ENCODE measurements around the gene CLK2. TPM values are rescaled to one million over a fixed set of nuclear protein-coding genes. Genes with fewer than 3 reads are reported as not detected.

Gene CLK2
- total and polyA plus RNA-seq, 9 of the 15 experiments (the other 6 are each of a cell fraction or from before 2014, with no cell fraction given), result 13.5 to 81.4 (median 39.6) TPM

- H3K27me3 ChIP-seq (ENCODE audit: control insufficient read depth in 2 of 2, insufficient read depth in 2 of 2, low read length in 2 of 2), result no peaks in the 10 kb centered on the region
- DNase-seq (ENCODE audit: extremely low read depth in 1 of 4, low spot score in 3 of 4) (peak in 2 of 4 experiments; percentile 43 to 57), ATAC-seq (no peak), FAIRE-seq (no peak)
- H3K4me2 ChIP-seq (ENCODE audit: insufficient read depth, low read length), result no peak overlapping the region
- ChIA-PET POLR2A (interaction anchor here (1.8 kb wide), 1 partner anchor 11 kb away, joined by 8 read pairs; the partner anchor contains the start of gene FDPS), CTCF (ENCODE audit: low intra/inter-chr PET ratio) (interaction anchor here (0.6 kb wide), 1 partner anchor 352 kb away, joined by 4 read pairs; no protein-coding TSS in a partner anchor)
- H3K4me1 ChIP-seq (replicated peaks in 1 of 2; ENCODE audit: control insufficient read depth in 2 of 2, insufficient read depth in 2 of 2, low read length in 2 of 2), result peaks cover 12 to 43% of the 10 kb centered on the region in 2 experiments; a peak in 4 of 5 replicates
- no peaks in the 10 kb centered on the region for H3K9me1 ChIP-seq (ENCODE audit: control insufficient read depth, insufficient read depth, low read length)
- H3K4me3 ChIP-seq, result no peak overlapping the region
- intact Hi-C loops (cut with micrococcal nuclease) (no loop called here), in situ Hi-C loops (cut with MboI) (no loop called here)
- no peak overlapping the region for H3K27ac ChIP-seq (ENCODE audit: extremely low read depth, low read depth, low read length)
- H3K9ac ChIP-seq (ENCODE audit: insufficient read depth in 1 of 2, low read depth in 2 of 2, low read length in 2 of 2), result peak overlapping the region in 1 of 2 experiments; percentile 6; a peak in 1 of 4 replicates
- no peaks in the 10 kb centered on the region for H3K9me3 ChIP-seq (replicated peaks; ENCODE audit: control insufficient read depth, insufficient read depth, low read depth, low read length)
- H3K36me3 ChIP-seq (ENCODE audit: control insufficient read depth, insufficient read depth, low read length), result peaks cover 45% of the 10 kb centered on the region
- H3K79me2 ChIP-seq (ENCODE audit: control insufficient read depth, insufficient read depth, low read length), result peaks cover 37% of the 10 kb centered on the region
- TF ChIP-seq SP2 (IDR thresholded peaks at IDR 0.05; ENCODE audit: extremely low read depth, low read depth, low read length, poor library complexity, severe bottlenecking), result no peak
- no peak for TF ChIP-seq SLC30A9 (CRISPR knock-in tag; IDR thresholded peaks at IDR 0.05)
- TF ChIP-seq ZNF668 (CRISPR knock-in tag; IDR thresholded peaks at IDR 0.05), result no peak
- no peak for TF ChIP-seq ZNF696 (CRISPR knock-in tag; conservative IDR thresholded peaks at IDR 0.05)
- no peak for TF ChIP-seq U2AF2 (optimal IDR thresholded peaks at IDR 0.05; ENCODE audit: low read depth, low read length)
- TF ChIP-seq BMI1 (IDR thresholded peaks at IDR 0.05; ENCODE audit: low read length), result no peak
- TF ChIP-seq GTF2F1 (IDR thresholded peaks at IDR 0.05; ENCODE audit: low read depth, low read length), result no peak
- TF ChIP-seq NEUROD1 (IDR thresholded peaks at IDR 0.05; ENCODE audit: borderline replicate concordance, low read depth, low read length, partially characterized antibody), result no peak
- no peak for TF ChIP-seq ZNF282 (CRISPR knock-in tag; IDR thresholded peaks at IDR 0.05)
- TF ChIP-seq SRSF3 (IDR thresholded peaks at IDR 0.05; ENCODE audit: insufficient read depth, low read length), result no peak
- TF ChIP-seq, protein P1, sequence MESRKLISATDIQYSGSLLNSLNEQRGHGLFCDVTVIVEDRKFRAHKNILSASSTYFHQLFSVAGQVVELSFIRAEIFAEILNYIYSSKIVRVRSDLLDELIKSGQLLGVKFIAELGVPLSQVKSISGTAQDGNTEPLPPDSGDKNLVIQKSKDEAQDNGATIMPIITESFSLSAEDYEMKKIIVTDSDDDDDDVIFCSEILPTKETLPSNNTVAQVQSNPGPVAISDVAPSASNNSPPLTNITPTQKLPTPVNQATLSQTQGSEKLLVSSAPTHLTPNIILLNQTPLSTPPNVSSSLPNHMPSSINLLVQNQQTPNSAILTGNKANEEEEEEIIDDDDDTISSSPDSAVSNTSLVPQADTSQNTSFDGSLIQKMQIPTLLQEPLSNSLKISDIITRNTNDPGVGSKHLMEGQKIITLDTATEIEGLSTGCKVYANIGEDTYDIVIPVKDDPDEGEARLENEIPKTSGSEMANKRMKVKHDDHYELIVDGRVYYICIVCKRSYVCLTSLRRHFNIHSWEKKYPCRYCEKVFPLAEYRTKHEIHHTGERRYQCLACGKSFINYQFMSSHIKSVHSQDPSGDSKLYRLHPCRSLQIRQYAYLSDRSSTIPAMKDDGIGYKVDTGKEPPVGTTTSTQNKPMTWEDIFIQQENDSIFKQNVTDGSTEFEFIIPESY (CRISPR knock-in tag; IDR thresholded peaks at IDR 0.05), result no peak
- TF ChIP-seq ZNF23 (CRISPR knock-in tag; IDR thresholded peaks at IDR 0.05), result no peak
- 46% methylated on average over 3 of the region's 3 CpGs for WGBS (ENCODE audit: insufficient coverage, low coverage, missing lambda C conversion rate)
- H4K20me1 ChIP-seq (replicated peaks; ENCODE audit: control insufficient read depth, insufficient read depth, low read length), result no peaks in the 10 kb centered on the region
- H2AFZ ChIP-seq (ENCODE audit: low read depth, low read length), result no peak overlapping the region
- no TSS peak for BruUV-seq (replicated peaks)
Observed at GRCh38 chr1:155296661-155297060, 23.4 kb upstream of the CLK2 start.
